Hematopoietic multipotent progenitor cell treated with erythropoietin and hydrocortisone succinate and interleukin-3 and kit ligand, for 6 days (in vitro differentiated cells): ENCODE data around the gene SALL1.

Source experiments
- DNase-seq: peaks from one replicate; pipeline ENCODE4 v3.0.0-alpha.2; 2015

The SALL1 gene

DNA sequence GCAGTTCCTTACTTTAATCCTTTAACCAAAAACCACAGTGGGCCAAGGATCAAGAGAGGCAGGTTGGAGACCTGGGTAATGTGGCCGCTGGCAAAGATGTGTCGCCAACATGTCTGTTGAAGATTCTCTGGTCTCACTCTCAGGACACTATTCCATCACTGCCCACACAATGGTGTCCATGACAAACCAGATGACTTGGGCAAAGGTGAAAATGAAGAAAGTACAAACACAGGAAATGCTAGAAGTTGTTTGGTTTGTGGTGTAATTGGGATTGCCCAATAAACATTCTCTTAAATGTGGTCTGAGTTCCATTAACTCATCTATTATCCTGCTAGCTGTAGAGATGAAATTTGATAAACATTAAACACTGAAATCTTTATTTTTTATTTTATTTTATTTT lies 43.3 kb downstream of the SALL1 start:
- no peak for DNase-seq

DNA sequence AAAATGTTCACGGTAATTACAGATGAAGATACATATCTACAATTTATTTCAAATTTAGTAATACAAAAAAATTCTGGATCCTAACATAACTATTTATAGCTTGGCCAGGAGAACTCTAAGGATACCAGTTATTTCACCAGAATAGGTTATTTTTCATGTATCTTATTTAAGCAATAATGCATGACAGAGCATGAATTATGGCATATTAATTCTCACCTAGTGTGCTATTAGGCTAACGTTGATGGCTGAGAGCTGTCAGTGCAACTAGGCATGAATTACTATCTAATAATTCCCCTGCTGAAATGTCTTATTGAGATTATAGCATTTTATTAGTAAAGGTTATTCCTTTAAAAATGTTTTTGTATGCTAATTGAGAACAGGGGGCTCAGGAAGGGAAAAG lies 44.5 kb downstream of the SALL1 start:
- DNase-seq: no peak

- no peak for DNase-seq
Observed at GRCh38 chr16:51103590-51103989, 47.5 kb downstream of the SALL1 start.

GRCh38 chr16:51097729-51098128 lies 53.3 kb downstream of the SALL1 start:
- DNase-seq: no peak

GRCh38 chr16:51095890-51096626 lies 55.0 kb downstream of the SALL1 start:
- no peak for DNase-seq

DNA sequence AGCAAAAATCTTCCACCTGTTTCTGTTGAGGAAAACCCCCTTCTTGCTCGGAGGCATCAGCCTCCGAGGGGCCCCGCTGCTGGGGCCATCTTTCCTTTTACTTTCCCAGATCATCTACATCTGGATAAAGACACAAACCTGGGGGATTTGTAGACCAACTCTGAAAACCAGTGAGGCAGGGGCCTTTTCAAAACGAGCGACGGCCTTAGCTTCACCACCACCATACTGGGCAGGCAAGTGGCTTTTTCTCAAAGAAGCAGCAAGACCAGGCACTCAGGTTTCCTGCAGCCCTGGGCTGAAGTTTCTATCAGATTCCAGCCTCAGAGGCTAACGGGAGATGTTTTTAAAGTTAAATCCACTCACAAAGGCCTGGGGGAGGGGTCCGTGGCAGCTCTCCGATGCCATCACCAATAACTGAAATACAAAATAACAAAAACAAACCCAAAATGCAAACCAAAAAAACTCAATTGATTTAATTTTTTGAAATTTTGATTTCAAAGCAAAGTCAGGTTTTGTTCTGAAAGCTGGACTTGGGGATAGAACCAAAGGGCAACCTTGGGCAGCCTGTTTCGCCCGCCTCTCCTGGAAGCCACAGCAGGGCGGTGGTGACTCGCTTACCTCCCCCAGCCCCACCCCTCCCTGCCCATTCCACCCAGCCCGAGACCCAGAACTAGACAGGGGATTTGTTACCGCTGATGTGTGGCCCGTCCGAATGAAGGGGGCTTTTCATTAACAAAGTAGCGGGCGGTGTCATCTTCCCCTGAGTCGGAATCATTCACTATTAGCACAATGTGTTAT lies 55.8 kb downstream of the SALL1 start:
- no peak for DNase-seq

DNA sequence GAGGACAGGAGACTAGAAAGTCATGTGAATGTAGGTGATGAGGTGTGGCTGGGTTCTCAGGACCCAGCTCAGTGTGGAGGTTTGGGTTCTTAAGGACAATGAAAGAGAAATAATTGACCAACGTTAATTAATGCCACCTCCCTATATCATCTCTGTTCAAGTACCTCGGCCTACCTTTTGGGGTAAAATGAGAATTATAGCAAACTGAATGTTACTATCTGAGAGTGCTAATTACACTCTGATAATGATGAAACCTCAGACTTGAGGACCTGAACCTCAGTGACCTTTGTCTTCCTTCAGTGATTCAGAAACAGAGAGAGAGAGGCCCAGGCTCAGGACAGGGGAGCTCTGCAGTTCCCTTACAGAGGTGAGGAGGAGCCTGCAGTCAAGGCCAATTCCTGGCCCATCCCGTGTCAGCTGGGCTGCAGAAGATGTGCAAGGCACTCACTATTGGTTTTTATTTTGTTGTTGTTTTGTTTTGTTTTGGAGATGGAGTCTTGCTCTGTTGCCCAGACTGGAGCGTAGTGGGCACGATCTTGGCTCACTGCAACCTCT lies 57.3 kb downstream of the SALL1 start:
- no peak for DNase-seq
